Calu3 (cell line): ENCODE results near the gene FAM47E. TPM values are rescaled to one million over a fixed set of nuclear protein-coding genes. Genes with fewer than 3 reads are reported as not detected.

ENCODE experiments used
- BruUV-seq: library from RNA; stranded (reverse); fragments of 400-500 nt; replicated peaks from 2 replicates; lab custom pipeline; 2021; lab: Mats Ljungman, UMichigan
- CTCF ChIA-PET: fragments of 300-600 bp; sonication (Branson Sonifier 250); formaldehyde crosslinking; loops from one replicate; lab custom pipeline; 2022; ENCODE audit warnings: antibody characterized with exemption; lab: Charles Lee
- DNase-seq: peaks from one replicate; pipeline ENCODE4 v3.0.0; 2022
- H3K27ac Mint-ChIP-seq: one replicate; pipeline ENCODE4 v1.8.0; 2022; ENCODE audit warnings: mixed read lengths; ENCODE audit not compliant: unreplicated experiment
- H3K27me3 Mint-ChIP-seq: one replicate; pipeline ENCODE4 v1.8.0; 2022; ENCODE audit warnings: mixed read lengths; ENCODE audit not compliant: unreplicated experiment
- H3K36me3 Mint-ChIP-seq: one replicate; pipeline ENCODE4 v1.8.0; 2022; ENCODE audit warnings: mild to moderate bottlenecking, moderate library complexity, mixed read lengths; ENCODE audit not compliant: insufficient read depth, unreplicated experiment
- H3K4me1 Mint-ChIP-seq: one replicate; pipeline ENCODE4 v1.8.0; 2022; ENCODE audit warnings: mild to moderate bottlenecking, low read depth, mixed read lengths; ENCODE audit not compliant: unreplicated experiment
- H3K4me3 Mint-ChIP-seq: one replicate; pipeline ENCODE4 v1.8.0; 2022; ENCODE audit warnings: mild to moderate bottlenecking, low read depth, moderate library complexity, mixed read lengths; ENCODE audit not compliant: unreplicated experiment
- H3K9me3 Mint-ChIP-seq: one replicate; pipeline ENCODE4 v1.8.0; 2022; ENCODE audit warnings: low read depth, mixed read lengths; ENCODE audit not compliant: unreplicated experiment
- intact Hi-C: fragments of 100-400 bp; cut with micrococcal nuclease; formaldehyde crosslinking; loops from one replicate; pipeline ENCODE4 v1.10.0; 2022; ENCODE audit not compliant: unreplicated experiment
- total RNA-seq: library from RNA; stranded (reverse); gene quantifications from 2 replicates; pipeline ENCODE4 v1.2.3, GENCODE V29; 2022
- TF ChIP-seq, protein P1 (sequence below): fragments of 200-600 bp; IDR thresholded peaks from one replicate; pipeline ENCODE4 v1.8.0; 2022; ENCODE audit warnings: antibody characterized with exemption; ENCODE audit not compliant: unreplicated experiment

Gene FAM47E
- total RNA-seq, 1 experiment from 2014 or later, result 0.57 TPM

DNA sequence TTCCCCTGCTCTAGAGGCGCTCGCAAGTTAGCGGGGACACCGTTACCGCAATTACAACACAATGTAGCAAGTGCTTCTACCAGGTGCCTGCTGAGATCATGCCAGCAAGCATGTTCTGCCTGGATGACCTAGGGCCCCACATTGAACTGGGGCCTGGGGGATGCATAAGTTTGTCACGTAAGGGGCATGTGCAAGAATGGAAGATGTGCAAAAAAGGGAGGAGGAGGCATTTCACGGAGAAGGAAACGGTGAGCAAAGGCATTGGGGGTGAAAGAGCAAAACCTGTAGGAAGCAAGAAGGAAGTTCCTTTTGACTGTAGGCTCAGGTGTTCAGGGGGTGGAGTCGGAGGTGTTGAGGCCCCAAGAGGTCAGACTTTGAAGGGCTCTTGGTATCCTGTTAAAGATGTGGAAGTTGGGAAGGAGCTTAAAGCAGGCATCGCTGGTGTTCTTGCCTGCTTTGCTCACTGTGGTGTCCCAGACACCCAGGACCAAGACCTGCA, 37.3 kb upstream of the FAM47E start:
- H3K27me3 Mint-ChIP-seq, result no peaks in the 10 kb centered on the region
- peak overlapping the region; percentile 71 for H3K4me3 Mint-ChIP-seq
- H3K36me3 Mint-ChIP-seq, result peaks cover 15% of the 10 kb centered on the region
- peaks cover 63% of the 10 kb centered on the region for H3K4me1 Mint-ChIP-seq
- TF ChIP-seq, protein P1, sequence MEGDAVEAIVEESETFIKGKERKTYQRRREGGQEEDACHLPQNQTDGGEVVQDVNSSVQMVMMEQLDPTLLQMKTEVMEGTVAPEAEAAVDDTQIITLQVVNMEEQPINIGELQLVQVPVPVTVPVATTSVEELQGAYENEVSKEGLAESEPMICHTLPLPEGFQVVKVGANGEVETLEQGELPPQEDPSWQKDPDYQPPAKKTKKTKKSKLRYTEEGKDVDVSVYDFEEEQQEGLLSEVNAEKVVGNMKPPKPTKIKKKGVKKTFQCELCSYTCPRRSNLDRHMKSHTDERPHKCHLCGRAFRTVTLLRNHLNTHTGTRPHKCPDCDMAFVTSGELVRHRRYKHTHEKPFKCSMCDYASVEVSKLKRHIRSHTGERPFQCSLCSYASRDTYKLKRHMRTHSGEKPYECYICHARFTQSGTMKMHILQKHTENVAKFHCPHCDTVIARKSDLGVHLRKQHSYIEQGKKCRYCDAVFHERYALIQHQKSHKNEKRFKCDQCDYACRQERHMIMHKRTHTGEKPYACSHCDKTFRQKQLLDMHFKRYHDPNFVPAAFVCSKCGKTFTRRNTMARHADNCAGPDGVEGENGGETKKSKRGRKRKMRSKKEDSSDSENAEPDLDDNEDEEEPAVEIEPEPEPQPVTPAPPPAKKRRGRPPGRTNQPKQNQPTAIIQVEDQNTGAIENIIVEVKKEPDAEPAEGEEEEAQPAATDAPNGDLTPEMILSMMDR, result no peak
- H3K9me3 Mint-ChIP-seq, result no peaks in the 10 kb centered on the region
- CTCF ChIA-PET, result no interaction called here
- DNase-seq, result no peak
- BruUV-seq, result no TSS peak
- intact Hi-C loops, result no loop called here
- H3K27ac Mint-ChIP-seq, result peak overlapping the region; percentile 64

- no peaks in the 10 kb centered on the region for H3K9me3 Mint-ChIP-seq
- CTCF ChIA-PET, result no interaction called here
- H3K27me3 Mint-ChIP-seq, result no peaks in the 10 kb centered on the region
- no peak overlapping the region for H3K4me3 Mint-ChIP-seq
- TF ChIP-seq, protein P1, result no peak
- peaks cover 72% of the 10 kb centered on the region for H3K4me1 Mint-ChIP-seq
- H3K27ac Mint-ChIP-seq, result peak overlapping the region; percentile 64
- intact Hi-C loops, result no loop called here
- no peak for DNase-seq
- BruUV-seq, result no TSS peak
- H3K36me3 Mint-ChIP-seq, result peaks cover 18% of the 10 kb centered on the region
These were observed 36.4 kb upstream of the FAM47E start for GRCh38 chr4:76215077-76215476.

- Mint-ChIP-seq H3K36me3 (peaks cover 18% of the 10 kb centered on the region), H3K4me3 (no peak overlapping the region), H3K27me3 (no peaks in the 10 kb centered on the region), H3K4me1 (peaks cover 70% of the 10 kb centered on the region), H3K9me3 (no peaks in the 10 kb centered on the region), H3K27ac (no peak overlapping the region)
- TF ChIP-seq, protein P1, result no peak
- no peak for DNase-seq
- no TSS peak for BruUV-seq
- CTCF ChIA-PET, result no interaction called here
- intact Hi-C loops, result no loop called here
These were observed 35.0 kb upstream of the FAM47E start for GRCh38 chr4:76216524-76216923.

GRCh38 chr4:76216975-76217814, 34.3 kb upstream of the FAM47E start:
- Mint-ChIP-seq H3K9me3 (no peaks in the 10 kb centered on the region), H3K36me3 (peaks cover 18% of the 10 kb centered on the region), H3K4me1 (peaks cover 63% of the 10 kb centered on the region), H3K4me3 (no peak overlapping the region), H3K27me3 (no peaks in the 10 kb centered on the region), H3K27ac (no peak overlapping the region)
- CTCF ChIA-PET, result no interaction called here
- BruUV-seq, result no TSS peak
- intact Hi-C loops, result no loop called here
- TF ChIP-seq, protein P1, result no peak
- DNase-seq, result no peak
